K562 (cell line): ENCODE results near the gene ELOVL7. TPM values are rescaled to one million over a fixed set of nuclear protein-coding genes. Genes with fewer than 3 reads are reported as not detected.

Source experiments
- ELF4 ChIP-seq: fragments of 450-650 bp; formaldehyde crosslinking; IDR thresholded peaks from 2 replicates; pipeline ENCODE4 v1.4.0; 2022; ENCODE audit warnings: missing genetic modification characterization
- HDAC2 ChIP-seq: fragments of 450-650 bp; IDR thresholded peaks from 2 replicates; pipeline ENCODE4 v1.6.1; 2016; ENCODE audit warnings: mild to moderate bottlenecking
- HMG20A ChIP-seq: fragments of 450-650 bp; formaldehyde crosslinking; conservative IDR thresholded peaks from 2 replicates; pipeline ENCODE4 v1.4.0; 2020; ENCODE audit warnings: mild to moderate bottlenecking, mixed read lengths
- MAZ ChIP-seq, 2 experiments: fragments of 450-650 bp in 1 of 2; sonication (generic) in 1 of 2; formaldehyde crosslinking; IDR thresholded peaks in 1 of 2; conservative IDR thresholded peaks in 1 of 2; 2 replicates each; pipeline versions ENCODE4 v1.4.0 to v1.5.0; 2020; ENCODE audit warnings: mild to moderate bottlenecking in 1 of 2, missing genetic modification reagents in 1 of 2
- POLR2AphosphoS2 ChIP-seq: IDR thresholded peaks from 2 replicates; pipeline ENCODE4 v1.6.1; 2012; ENCODE audit warnings: low read length, improper control_type of control experiment
- PRPF4 ChIP-seq: fragments of 200-400 bp; formaldehyde crosslinking; IDR thresholded peaks from one replicate; pipeline ENCODE4 v1.6.1; 2017; ENCODE audit warnings: low read length, low read depth, mild to moderate bottlenecking; ENCODE audit not compliant: insufficient read depth, poor library complexity, severe bottlenecking
- RB1 ChIP-seq: fragments of 450-650 bp; IDR thresholded peaks from 2 replicates; pipeline ENCODE4 v1.6.1; 2017; ENCODE audit warnings: low read depth, mild to moderate bottlenecking
- RERE ChIP-seq: sonication (generic); formaldehyde crosslinking; IDR thresholded peaks from 2 replicates; pipeline ENCODE4 v1.8.0; 2023; ENCODE audit warnings: missing genetic modification reagents, mild to moderate bottlenecking, borderline replicate concordance
- RUNX1 ChIP-seq: sonication (generic); IDR thresholded peaks from 2 replicates; pipeline ENCODE4 v1.6.1; 2016; ENCODE audit warnings: antibody characterized with exemption, low read depth
- SIN3A ChIP-seq, 2 experiments: fragments of 150-350 bp in 1 of 2; IDR thresholded peaks; 2 replicates each; pipeline ENCODE4 v1.6.1; 2011 to 2016; ENCODE audit warnings: borderline replicate concordance in 2 of 2, low read depth in 2 of 2, low read length in 2 of 2, mild to moderate bottlenecking in 2 of 2, moderate library complexity in 2 of 2; ENCODE audit not compliant: control insufficient read depth in 1 of 2
- SMAD1 ChIP-seq: fragments of 150-350 bp; IDR thresholded peaks from 2 replicates; pipeline ENCODE4 v1.6.1; 2014; ENCODE audit warnings: low read length, low read depth; ENCODE audit not compliant: partially characterized antibody
- TAF15 ChIP-seq: fragments of 200-400 bp; formaldehyde crosslinking; IDR thresholded peaks from 2 replicates; pipeline ENCODE4 v1.6.1; 2017; ENCODE audit warnings: mild to moderate bottlenecking, low read depth, low read length, moderate library complexity
- TBP ChIP-seq: optimal IDR thresholded peaks from 2 replicates; pipeline ENCODE3; 2011; ENCODE audit warnings: low read depth, low read length, improper control_type of control experiment
- TFAM ChIP-seq: fragments of 250-450 bp; sonication (Bioruptor Pico); conservative IDR thresholded peaks from 2 replicates; pipeline ENCODE4 v1.5.0; 2021; ENCODE audit warnings: mild to moderate bottlenecking, moderate library complexity
- TFE3 ChIP-seq: fragments of 450-650 bp; formaldehyde crosslinking; IDR thresholded peaks from 2 replicates; pipeline ENCODE4 v1.4.0; 2020; ENCODE audit warnings: mild to moderate bottlenecking, mixed read lengths
- polyA plus RNA-seq, 8 experiments: library from polyadenylated mRNA; depleted of rRNA in 4 of 8; stranded (reverse) in 5 of 8; unstranded in 3 of 8; fragments of >200 nt; fragmentation: Nextera tagmentation in 2 of 8; fragmentation: Illumina TruSeq in 1 of 8; extraction: Ambion mirVana in 2 of 8; extraction: Trizol in 1 of 8; gene quantifications; 2 replicates each; pipeline versions ENCODE4 v1.2.1 to v1.2.3, GENCODE V29; 2011 to 2014; ENCODE audit warnings: inconsistent platforms in 1 of 8, missing spikeins in 1 of 8
- total RNA-seq, 7 experiments: library from RNA; depleted of rRNA in 6 of 7; stranded (reverse); fragments of >200 nt in 6 of 7; fragmentation: Illumina TruSeq in 2 of 7; extraction: Trizol in 2 of 7; gene quantifications; 2 replicates each; pipeline versions ENCODE4 v1.2.1 to v1.2.3, GENCODE V29; 2011 to 2021; ENCODE audit warnings: low replicate concordance in 1 of 7
- TF ChIP-seq, protein P1 (sequence below): IDR thresholded peaks from 3 replicates; pipeline ENCODE4 v1.6.1; 2011; ENCODE audit warnings: borderline replicate concordance, mild to moderate bottlenecking, moderate library complexity; ENCODE audit not compliant: insufficient read length; ENCODE audit errors: extremely low read depth

ELOVL7 gene
- total and polyA plus RNA-seq, 9 of the 15 experiments (the other 6 are each of a cell fraction or from before 2014, with no cell fraction given): 4.5 to 12.3 (median 6.9) TPM

GRCh38 chr5:60843936-60844905, at the start of gene ELOVL7 (continued):
- TF ChIP-seq RERE (CRISPR knock-in tag) (no peak), SIN3A (IDR thresholded peaks at IDR 0.05; ENCODE audit: borderline replicate concordance in 2 of 2, control insufficient read depth in 1 of 2, low read depth in 2 of 2, low read length in 2 of 2) (no peak), TFE3 (CRISPR knock-in tag) (no peak), POLR2AphosphoS2 (no peak), ELF4 (CRISPR knock-in tag) (no peak), RB1 (peak; percentile 73), TAF15 (no peak), HMG20A (no peak), TFAM (CRISPR knock-in tag) (no peak), TBP (no peak), MAZ (CRISPR knock-in tag; conservative IDR thresholded peaks at IDR 0.05 in 1 of 2, IDR thresholded peaks at IDR 0.05 in 1 of 2) (peak in 1 of 2 experiments; percentile 83), PRPF4 (no peak), SMAD1 (no peak), RUNX1 (no peak), HDAC2 (no peak)
- TF ChIP-seq, protein P1, sequence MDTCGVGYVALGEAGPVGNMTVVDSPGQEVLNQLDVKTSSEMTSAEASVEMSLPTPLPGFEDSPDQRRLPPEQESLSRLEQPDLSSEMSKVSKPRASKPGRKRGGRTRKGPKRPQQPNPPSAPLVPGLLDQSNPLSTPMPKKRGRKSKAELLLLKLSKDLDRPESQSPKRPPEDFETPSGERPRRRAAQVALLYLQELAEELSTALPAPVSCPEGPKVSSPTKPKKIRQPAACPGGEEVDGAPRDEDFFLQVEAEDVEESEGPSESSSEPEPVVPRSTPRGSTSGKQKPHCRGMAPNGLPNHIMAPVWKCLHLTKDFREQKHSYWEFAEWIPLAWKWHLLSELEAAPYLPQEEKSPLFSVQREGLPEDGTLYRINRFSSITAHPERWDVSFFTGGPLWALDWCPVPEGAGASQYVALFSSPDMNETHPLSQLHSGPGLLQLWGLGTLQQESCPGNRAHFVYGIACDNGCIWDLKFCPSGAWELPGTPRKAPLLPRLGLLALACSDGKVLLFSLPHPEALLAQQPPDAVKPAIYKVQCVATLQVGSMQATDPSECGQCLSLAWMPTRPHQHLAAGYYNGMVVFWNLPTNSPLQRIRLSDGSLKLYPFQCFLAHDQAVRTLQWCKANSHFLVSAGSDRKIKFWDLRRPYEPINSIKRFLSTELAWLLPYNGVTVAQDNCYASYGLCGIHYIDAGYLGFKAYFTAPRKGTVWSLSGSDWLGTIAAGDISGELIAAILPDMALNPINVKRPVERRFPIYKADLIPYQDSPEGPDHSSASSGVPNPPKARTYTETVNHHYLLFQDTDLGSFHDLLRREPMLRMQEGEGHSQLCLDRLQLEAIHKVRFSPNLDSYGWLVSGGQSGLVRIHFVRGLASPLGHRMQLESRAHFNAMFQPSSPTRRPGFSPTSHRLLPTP: no peak
